SKM-1 treated with dmso at 0.1 percent for 144 hours (cell line): ENCODE results near the gene ARAP3.

Experiments used
- DNase-seq: peaks from one replicate; lab custom pipeline; 2025; ENCODE audit not compliant: unreplicated experiment; lab: John Stamatoyannopoulos, UW

The ARAP3 gene

GRCh38 chr5:141647242-141647641 is 34.8 kb downstream of the ARAP3 start:
- DNase-seq = no peak

GRCh38 chr5:141646026-141646425 is 36.0 kb downstream of the ARAP3 start:
- DNase-seq = no peak

DNA sequence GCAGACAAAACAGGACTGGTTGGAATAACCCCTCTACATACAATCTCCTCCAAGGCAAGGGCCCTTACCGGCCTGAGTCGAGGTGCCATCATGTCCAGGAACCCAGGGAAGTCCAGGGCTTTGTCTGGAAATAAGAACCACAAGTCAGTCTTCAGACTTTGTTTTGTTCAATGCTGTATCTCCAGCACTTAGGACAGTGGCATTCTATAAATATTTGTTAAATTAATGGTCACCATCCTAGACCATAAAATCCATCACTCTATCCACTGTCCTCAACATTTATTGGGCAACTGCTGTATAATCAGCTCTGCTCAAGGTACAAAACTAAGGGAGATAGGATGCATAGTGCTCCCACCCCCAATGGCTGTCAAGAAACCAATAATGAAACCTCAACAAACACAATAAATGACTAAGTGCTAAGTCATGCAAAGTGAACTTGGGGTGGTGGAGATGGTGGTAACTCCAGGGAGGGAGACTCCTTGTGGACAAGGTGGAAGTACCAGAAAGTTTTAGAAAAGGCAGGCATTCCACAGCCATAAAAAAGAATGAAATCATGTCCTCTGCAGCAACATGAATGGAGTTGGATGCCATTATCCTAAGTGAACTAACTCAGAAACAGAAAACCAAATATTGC is 40.3 kb downstream of the ARAP3 start:
- DNase-seq = no peak

DNA sequence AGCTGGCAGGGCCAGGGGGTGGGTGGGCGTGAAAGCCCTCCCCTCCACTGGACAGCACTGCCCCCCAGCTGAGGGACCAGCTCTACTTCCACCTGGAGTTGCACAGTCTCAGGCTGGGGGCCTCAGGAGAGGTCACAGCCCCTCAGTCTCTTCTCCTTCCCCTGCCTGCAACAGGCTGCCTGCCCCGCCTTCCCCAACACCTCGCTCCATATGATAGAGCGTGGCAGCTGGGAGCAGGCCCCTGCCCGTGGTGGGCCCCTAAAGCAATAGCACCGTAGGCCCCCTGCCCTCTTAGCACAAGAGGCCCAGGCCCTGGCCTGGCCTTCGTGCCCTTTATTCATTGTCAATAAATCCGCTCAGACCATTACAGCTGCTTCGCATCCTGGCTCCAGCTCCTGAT is 41.3 kb downstream of the ARAP3 start:
- DNase-seq = no peak

GRCh38 chr5:141640051-141640415 is 42.0 kb downstream of the ARAP3 start:
- DNase-seq = no peak

GRCh38 chr5:141639357-141640050 is 42.5 kb downstream of the ARAP3 start:
- DNase-seq = no peak

GRCh38 chr5:141638771-141639170 is 43.3 kb downstream of the ARAP3 start:
- DNase-seq = no peak

GRCh38 chr5:141637767-141638419 is 44.1 kb downstream of the ARAP3 start:
- peak; percentile 43 for DNase-seq

DNA sequence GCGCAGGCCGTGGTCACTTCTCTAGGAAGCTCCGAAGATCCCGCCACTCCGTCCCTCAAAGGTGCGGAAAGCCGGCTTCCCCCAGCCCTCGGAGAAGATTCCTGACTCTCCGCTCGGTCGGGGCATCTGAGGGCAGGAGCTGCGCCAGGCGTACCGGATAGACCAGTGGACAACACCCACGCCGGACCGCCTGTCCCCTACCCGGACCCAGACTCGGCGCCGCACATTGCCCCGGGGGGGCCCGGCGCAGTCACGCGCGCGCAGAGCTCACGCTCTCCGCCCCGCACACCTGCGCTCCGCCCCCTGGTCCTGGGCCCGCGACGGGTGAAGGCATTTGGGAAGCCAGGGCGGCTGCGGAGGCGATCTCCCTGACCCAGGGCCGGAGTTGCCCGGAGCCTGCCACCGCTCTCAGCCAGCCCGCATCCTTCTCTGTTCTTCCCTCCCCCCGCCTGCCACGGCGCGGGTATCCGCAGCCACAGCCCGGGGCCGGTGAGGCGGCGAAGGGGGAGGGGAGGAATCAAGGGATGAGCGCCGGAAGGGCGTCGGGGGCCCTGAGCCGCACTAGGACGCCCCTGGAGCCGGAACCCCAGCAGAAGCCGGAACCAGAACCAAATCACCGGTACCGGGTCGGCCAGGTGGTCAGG is 44.8 kb downstream of the ARAP3 start:
- DNase-seq = no peak

DNA sequence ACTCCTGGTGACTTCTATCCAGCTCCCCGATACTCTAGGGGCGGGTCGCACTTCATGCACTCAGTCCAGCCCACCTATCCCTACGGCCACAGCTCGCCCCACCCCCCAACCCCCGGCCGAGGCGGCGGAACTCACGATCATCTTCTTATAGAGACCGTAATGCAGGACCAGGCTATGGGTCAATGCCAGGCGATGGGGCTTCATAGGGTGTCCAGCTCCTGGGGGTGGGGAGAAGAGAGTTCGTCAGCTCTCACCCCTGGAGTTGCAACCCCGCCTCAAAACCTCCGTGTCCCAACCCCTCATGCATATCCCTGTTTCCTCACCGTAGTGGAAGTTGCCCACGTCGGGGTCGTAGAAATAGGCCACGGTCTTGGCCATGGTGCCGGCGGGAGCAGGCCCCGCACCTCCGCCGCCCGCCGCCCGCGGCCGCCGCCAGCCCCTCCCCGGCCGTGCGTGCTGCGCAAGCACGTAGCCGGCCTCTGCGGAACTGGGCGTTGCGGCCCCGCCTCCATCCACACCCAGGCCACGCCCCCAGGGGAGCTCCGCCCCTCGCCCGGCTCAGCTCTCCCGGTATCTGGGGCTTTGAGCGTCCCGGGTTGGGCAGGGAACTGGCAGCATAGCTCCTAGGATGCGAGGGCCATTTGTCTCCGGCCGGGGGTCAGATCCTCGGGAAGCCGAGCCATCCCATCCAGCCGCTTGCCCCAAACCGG is 45.5 kb downstream of the ARAP3 start, which contains the start of the genes HDAC3 and RELL2:
Gene HDAC3, minus strand, starts transcription at position 437 of the 710 bp plus-strand sequence. Its CDS starts 59 bp downstream, at position 378.
Gene RELL2, plus strand, starts transcription at position 585 of the 710 bp plus-strand sequence. CDS start 1,229 bp downstream, outside the sequence.
- peak; percentile 74 for DNase-seq

DNA sequence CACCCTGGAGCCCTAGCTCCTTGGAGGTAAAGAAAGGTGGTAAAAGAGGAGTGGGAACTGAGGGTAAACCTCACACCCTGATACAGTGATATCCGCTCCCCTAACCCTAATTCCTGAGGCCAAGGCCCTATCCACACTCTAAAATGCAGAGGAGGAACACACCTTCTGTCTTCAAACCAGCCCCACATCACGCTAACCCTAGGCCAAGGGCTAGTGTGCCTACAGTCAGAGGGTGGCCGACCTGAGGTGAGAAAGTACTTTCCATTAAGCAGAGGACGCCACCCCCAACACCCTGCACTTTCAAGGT is 46.0 kb downstream of the ARAP3 start:
- no peak for DNase-seq

GRCh38 chr5:141635646-141636045 is 46.4 kb downstream of the ARAP3 start:
- no peak for DNase-seq

DNA sequence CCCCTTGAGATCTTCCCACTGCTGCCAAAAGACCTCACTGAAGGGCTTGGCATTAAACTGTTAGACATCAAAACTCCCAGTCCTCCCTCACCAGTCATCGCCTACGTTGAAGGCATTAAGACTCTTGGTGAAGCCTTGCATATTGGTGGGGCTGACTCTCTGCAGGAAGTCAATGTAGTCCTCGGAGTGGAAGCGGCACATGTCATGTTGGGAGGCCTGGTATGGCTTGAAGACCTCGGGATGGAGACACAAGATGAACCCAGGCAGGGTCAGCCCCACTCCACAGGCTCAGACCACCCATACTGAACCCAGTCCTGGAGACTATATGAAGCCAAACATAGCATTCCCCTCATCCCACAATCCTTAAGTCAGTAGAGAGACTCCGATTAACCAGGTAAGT is 47.3 kb downstream of the ARAP3 start:
- no peak for DNase-seq

GRCh38 chr5:141633871-141634561 is 48.0 kb downstream of the ARAP3 start:
- DNase-seq = peak; percentile 26

DNA sequence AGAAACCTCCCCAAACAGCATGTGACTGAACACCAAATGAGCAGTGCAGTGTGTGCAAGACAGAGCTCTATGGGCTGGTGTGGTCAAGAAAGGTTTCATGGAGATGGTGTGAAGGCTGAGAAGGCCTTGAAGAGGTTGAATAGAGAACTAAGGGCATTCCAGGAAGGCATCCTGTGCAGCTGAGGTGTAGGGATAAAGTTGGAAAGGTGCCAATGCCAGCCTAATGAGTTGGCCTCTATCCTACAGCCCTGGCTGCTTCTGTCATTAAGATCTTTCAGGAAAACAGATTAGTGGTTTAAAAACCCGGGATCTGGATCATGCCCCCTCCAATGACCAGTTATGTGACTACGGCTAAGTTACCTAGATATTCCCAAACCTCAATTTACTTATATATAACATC is 49.4 kb downstream of the ARAP3 start:
- DNase-seq = no peak

- DNase-seq = no peak
These were observed 51.4 kb downstream of the ARAP3 start for GRCh38 chr5:141630570-141631140.

DNA sequence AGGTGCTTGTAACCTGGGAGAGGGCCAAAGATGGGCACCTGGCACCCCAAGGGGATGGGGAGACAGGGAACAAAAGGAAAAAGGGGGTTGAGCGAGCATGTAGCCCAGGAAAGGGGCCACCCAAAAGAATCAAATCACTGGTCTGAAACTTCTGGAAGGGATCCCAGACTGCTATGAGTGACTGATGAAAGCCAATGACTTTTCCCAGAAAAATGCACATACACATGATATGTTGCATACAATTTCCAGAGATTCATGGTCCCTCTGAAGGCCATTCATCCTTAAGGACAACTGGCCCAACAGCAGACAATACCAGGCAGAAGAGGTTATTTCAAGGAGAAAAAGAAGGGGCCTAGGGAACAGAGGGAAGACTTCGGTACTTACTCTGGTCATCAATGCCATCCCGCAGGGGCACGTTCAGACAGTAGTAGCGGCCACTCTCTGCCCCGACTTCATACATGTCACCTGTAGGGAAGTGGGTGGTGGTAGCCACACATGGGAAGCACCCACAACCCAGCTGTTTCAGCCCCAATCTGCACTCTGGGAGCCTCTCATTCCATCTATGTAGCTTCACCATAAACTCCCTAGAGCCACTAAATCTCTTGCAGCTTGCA is 53.7 kb downstream of the ARAP3 start:
- no peak for DNase-seq

- no peak for DNase-seq
These were observed 58.4 kb downstream of the ARAP3 start for GRCh38 chr5:141623611-141624010.

GRCh38 chr5:141623186-141623585 is 58.8 kb downstream of the ARAP3 start:
- DNase-seq = peak; percentile 30
